Activated effector memory CD4-positive, alpha-beta T cell treated with anti-CD3 and anti-CD28 coated beads, Interleukin-2, amount 50 U/mL, for 16 hours (primary cell): Measurements from ENCODE around the gene HKDC1.
"Not testable (repeated sequence)": the region's sequence is repeated elsewhere in the genome, so short reads cannot be mapped to it uniquely, and the experiment has no call there.

Experiments
- DNase-seq: peaks from one replicate; pipeline ENCODE4 v3.0.0-alpha.2; 2020

The HKDC1 gene

DNA sequence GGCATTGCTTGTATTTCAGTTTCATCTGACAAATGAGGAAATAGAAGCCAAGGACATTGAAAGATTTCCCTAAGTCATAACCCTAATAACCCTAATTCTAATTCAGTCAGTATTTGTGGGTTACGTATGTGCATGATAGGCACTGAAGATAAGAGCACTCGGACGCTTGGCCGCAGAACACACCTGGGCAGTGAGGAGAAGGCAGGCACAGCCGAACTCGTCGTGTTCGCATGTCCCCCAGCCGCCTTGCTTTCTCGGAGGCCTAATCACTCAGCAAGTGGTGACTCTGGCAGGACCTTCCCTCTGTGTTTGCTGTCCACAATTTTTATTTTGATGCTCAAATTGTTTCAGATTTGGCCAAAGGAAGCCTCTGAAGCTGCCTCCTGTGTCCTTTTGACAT, 23.7 kb downstream of the HKDC1 start:
- no peak for DNase-seq

DNA sequence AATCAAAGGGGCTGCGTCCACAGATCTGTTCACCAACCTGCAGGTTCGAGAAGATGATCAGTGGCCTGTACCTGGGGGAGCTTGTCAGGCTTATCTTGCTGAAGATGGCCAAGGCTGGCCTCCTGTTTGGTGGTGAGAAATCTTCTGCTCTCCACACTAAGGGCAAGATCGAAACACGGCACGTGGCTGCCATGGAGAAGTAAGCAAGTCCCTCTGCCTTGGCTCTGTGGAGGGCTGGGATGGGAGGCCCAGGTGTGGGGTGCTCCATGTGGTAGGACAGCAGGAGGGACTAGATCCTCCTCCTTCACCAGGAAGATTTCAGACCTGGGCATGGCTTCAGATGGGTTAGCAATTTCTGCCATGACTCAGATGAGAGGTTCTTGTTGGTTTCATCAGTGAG, 25.9 kb downstream of the HKDC1 start:
- no peak for DNase-seq

GRCh38 chr10:69246581-69247312, 26.6 kb downstream of the HKDC1 start:
- no peak for DNase-seq

- no peak for DNase-seq
Observed at GRCh38 chr10:69247313-69247710, 27.2 kb downstream of the HKDC1 start.

- peak; percentile 58 for DNase-seq
Observed at GRCh38 chr10:69248117-69248730, 28.1 kb downstream of the HKDC1 start.

DNA sequence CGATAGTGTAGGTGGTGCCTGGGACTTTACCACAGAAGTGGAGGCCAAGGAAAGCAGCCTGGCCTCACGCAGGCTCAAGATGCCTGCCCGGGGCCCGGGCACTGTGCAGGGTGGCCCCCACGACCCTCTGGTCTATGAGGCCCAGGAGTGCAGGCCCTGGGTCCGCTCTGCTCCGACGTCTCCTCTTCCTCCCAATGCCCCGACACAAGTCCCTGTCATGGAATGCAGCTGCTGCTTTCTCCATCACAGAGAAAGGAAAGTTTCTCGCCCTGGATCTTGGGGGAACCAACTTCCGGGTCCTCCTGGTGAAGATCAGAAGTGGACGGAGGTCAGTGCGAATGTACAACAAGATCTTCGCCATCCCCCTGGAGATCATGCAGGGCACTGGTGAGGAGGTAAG, 29.9 kb downstream of the HKDC1 start:
- DNase-seq, result no peak

GRCh38 chr10:69251417-69251816, 31.3 kb downstream of the HKDC1 start:
- DNase-seq, result not testable (repeated sequence)

DNA sequence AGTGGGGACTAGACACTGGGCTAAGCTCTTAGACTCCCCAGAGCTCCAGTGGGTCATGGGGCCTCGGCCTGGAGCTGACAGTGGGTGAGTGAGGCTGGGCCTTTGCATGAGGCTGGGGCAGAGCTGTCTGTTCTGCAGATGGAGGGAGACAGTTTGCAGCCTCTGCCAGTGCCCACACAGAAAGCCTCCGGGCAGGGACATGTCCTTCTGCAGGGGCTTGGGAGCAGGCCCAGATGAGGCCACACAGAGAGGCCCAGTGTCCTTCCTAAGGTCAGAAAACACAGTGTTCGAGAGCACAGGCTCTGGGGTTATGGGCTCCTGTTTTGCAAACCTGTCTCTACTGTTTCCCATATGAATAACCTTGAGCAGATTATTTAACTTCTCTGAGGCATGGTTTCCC, 33.0 kb downstream of the HKDC1 start:
- no peak for DNase-seq

DNA sequence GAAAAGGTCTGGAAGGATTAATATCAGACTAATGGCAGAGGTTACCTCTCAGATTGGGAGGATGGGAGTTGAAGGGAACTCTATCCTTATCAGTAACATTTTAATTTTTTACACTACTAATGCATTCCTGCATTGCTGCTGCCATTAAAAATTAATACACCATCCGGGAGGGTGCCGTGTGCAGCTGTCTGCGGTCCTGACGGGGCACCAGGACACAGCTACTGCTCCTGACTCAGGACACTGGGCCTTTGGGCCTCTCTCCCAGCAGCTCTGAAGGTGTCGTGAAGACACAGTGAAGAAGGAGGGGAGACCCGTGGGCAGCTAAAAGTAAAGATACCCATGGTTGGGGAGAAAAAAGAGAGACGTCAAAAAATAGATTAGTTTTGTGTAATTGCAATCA, 34.7 kb downstream of the HKDC1 start:
- DNase-seq, result no peak

- no peak for DNase-seq
Observed at GRCh38 chr10:69259547-69260243, 39.6 kb downstream of the HKDC1 start.

- no peak for DNase-seq
Observed at GRCh38 chr10:69261184-69261583, 41.1 kb downstream of the HKDC1 start.

- no peak for DNase-seq
Observed at GRCh38 chr10:69262292-69262751, 42.2 kb downstream of the HKDC1 start.

DNA sequence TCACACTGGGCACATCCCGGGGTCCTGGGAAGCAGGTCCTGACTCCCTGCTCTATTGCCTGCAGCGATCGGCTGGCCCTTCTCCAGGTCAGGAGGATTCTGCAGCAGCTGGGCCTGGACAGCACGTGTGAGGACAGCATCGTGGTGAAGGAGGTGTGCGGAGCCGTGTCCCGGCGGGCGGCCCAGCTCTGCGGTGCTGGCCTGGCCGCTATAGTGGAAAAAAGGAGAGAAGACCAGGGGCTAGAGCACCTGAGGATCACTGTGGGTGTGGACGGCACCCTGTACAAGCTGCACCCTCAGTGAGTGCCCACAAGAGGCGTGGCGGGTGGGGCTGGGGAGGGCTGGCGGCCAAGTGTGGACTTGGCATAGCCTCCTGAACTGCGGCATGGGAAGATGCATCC, 45.4 kb downstream of the HKDC1 start:
- DNase-seq, result peak; percentile 43

GRCh38 chr10:69268761-69269416, 48.8 kb downstream of the HKDC1 start:
- DNase-seq, result peak; percentile 13

DNA sequence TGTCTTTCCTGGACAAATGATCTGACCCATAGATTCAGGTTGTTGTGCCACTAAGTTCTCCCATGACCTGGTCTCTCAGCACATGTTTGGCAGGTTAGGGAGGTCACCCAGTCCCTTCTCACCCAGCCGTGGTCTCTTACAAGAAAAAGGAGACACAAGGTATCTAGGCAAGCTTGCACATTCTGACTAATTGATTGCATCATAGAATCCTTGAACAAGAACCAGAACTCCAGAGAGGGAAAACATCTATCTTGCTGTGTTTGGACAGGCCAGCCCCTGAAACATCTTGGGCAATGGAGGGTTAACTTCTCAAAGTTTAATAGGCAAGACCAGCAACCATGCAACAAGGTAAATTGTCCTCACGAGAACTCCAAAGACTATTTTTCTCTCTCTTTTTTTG, 49.6 kb downstream of the HKDC1 start:
- no peak for DNase-seq

DNA sequence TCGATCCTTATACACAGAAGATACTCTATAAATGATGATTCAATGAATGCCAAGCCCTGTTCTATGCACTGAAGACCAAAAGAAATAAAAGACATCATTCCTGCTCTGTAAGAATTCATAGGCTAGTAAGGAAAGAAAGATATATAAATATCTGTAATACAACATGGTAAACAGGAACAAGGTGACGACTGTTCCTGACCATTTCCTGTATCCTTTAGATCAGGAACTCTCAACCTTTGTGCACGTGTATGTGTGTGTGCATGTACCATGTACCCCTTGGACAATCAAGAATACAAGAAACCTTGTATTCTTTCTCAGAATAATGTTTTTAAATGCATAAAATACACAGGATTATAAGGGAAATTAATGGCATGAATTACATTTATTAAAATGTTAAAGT, 50.9 kb downstream of the HKDC1 start:
- no peak for DNase-seq

- no peak for DNase-seq
Observed at GRCh38 chr10:69272624-69273023, 52.5 kb downstream of the HKDC1 start.

DNA sequence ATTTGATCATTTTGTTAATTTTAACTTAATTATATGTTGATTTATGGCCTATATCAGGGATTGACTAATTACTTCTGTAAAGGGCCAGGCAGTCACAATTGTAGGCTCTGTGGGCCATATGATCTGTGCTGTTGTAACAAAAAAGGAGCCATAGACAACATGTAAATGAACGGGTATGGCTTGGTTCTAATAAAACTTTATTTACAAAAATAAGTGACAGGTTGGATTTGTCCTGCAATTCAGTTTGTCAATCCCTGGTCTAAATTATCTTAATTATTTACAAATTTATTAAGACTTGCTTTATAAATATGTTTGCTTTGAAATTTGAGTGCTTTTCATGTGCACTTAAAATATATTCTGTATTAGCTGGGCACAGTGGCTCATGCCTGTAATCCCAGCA, 55.3 kb downstream of the HKDC1 start:
- no peak for DNase-seq

GRCh38 chr10:69276503-69276902, 56.4 kb downstream of the HKDC1 start:
- peak; percentile 43 for DNase-seq

DNA sequence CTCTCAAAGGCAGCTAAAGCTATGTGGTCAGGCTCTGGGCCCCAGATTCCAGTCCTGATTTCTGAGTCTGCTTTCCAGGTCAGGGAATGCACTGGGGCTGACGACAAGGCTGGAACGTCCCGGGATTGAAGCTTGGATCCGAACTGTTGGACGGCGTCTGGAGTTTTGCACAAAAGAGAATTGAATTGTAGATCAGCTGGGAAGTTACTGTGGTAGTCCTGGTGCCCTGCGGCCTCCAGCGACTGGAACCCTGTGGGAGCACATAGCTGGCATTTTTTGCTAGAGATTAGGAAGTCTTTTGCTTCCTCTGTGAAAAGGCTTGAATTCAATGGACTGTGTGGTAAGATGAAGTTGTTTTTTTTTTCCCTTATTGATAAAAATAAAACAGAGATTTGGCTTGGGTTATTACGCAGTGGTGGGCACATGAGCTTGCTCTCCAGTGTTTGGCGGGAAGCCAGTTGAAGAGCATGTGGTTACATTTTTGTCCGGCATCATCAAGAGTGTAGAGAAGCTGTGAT, 58.4 kb downstream of the HKDC1 start, which contains the start of gene HK1:
HK1 (plus strand) TSS at position 51 of the 518 bp plus-strand sequence.
- DNase-seq, result no peak

- DNase-seq, result no peak
Observed at GRCh38 chr10:69279110-69279509, 59.0 kb downstream of the HKDC1 start.

DNA sequence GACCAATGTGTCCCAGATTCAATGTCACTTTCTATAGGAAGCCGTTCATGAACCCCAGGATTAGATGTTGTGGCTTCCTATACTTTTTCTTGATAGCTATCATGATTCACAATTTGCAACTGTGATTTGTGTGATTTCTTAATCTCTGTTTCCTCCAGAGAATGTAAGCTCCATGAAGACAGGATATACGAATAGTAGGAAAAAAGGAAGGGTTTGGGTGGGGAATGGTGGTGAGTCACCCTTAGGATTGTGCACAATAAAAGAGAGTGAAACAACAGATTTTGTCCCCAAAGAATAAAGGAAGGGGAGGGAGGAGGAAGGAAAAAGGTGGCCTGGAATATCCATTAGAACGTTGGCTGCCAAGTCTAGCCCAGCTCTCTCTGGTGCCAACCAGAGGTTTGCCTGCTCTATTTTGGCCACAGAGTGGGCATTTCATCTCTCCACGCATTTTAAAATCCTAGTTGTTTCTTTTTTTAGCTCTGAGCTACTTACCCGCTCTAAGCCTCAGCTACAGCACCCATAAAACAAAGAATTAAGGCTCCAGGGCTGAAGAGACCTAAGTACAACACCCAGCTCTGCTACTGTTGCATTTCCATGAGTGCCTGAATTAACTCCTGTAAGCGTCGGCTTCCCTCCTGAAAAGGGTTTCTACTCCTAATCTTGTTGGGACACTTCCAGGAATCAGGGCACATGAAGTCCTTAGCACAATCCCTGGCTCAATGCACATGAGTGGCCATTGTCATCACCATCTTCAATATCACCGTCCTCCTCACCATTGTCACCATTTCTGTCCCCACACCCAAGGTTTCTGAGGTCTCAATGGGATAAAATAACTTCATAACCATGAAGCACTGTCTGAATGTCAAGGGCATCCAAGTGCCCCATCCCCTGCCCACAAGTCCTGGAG, 61.6 kb downstream of the HKDC1 start:
- no peak for DNase-seq
